Kidney epithelial cell (primary cell): Measurements from ENCODE around the gene CBX5. TPM values are rescaled to one million over a fixed set of nuclear protein-coding genes. Genes with fewer than 3 reads are reported as not detected.

Source experiments
- DNase-seq: peaks from one replicate; pipeline ENCODE4 v3.0.0-alpha.2; 2010; ENCODE audit warnings: low read depth
- H3K27me3 ChIP-seq: 2 replicates; pipeline ENCODE4 v1.6.0; 2011; ENCODE audit warnings: low read length; ENCODE audit not compliant: control insufficient read depth, insufficient read depth
- H3K36me3 ChIP-seq: 2 replicates; pipeline ENCODE4 v1.5.1; 2011; ENCODE audit warnings: low read length; ENCODE audit not compliant: control insufficient read depth, insufficient read depth
- H3K4me3 ChIP-seq: 2 replicates; pipeline ENCODE4 v1.5.1; 2011; ENCODE audit warnings: low read depth, mild to moderate bottlenecking, control low read depth, low read length
- total RNA-seq: library from RNA; depleted of rRNA; stranded (reverse); fragments of >200 nt; gene quantifications from 2 replicates; pipeline ENCODE4 v1.2.3, GENCODE V29; 2015
- TF ChIP-seq, protein P1 (sequence below): IDR thresholded peaks from 2 replicates; pipeline ENCODE4 v1.5.1; 2011; ENCODE audit warnings: mild to moderate bottlenecking, moderate library complexity, low read length, control low read depth, inconsistent platforms; ENCODE audit not compliant: insufficient read depth, poor library complexity, severe bottlenecking

Gene CBX5
- total RNA-seq, 1 donor from 2014 or later = 63.8 TPM

- no peaks in the 10 kb centered on the region for H3K27me3 ChIP-seq
- peak within 1 kb of the TSS; percentile 99 for H3K4me3 ChIP-seq
- H3K36me3 ChIP-seq = peaks cover 3% of the 10 kb centered on the region
- DNase-seq = peak; percentile 99
- TF ChIP-seq, protein P1, sequence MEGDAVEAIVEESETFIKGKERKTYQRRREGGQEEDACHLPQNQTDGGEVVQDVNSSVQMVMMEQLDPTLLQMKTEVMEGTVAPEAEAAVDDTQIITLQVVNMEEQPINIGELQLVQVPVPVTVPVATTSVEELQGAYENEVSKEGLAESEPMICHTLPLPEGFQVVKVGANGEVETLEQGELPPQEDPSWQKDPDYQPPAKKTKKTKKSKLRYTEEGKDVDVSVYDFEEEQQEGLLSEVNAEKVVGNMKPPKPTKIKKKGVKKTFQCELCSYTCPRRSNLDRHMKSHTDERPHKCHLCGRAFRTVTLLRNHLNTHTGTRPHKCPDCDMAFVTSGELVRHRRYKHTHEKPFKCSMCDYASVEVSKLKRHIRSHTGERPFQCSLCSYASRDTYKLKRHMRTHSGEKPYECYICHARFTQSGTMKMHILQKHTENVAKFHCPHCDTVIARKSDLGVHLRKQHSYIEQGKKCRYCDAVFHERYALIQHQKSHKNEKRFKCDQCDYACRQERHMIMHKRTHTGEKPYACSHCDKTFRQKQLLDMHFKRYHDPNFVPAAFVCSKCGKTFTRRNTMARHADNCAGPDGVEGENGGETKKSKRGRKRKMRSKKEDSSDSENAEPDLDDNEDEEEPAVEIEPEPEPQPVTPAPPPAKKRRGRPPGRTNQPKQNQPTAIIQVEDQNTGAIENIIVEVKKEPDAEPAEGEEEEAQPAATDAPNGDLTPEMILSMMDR = no peak
Measured at GRCh38 chr12:54280468-54281260, 742 bp upstream of the CBX5 start, which contains the start of gene HNRNPA1. Gene HNRNPA1, plus strand, starts transcription at chr12:54280726. Its CDS starts 82 bp downstream, at chr12:54280808.

DNA sequence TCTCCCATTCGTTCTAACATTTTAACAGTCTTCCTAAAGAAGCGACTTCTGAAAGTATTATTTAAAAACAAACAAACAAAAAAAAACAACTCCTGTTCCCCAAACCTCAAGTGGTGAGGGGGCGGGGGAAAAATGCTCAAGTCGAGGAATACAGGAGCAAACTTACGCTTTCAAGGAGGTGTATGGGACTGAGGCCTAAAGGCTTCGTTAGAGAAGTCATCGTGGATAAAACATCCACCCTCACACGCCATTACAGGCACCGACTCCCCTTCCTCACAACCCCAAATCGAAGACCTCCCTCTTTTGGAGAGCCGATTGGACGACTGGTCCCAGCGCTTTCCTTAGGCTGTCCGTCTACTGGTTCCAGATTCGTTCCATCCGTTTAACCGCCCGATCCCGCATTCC is 693 bp downstream of the CBX5 start:
- peaks cover 3% of the 10 kb centered on the region for H3K36me3 ChIP-seq
- no peaks in the 10 kb centered on the region for H3K27me3 ChIP-seq
- TF ChIP-seq, protein P1 = no peak
- DNase-seq = no peak
- H3K4me3 ChIP-seq = peak overlapping the region; percentile 63

- TF ChIP-seq, protein P1 = no peak
- H3K36me3 ChIP-seq = no peaks in the 10 kb centered on the region
- no peak for DNase-seq
- H3K27me3 ChIP-seq = no peaks in the 10 kb centered on the region
- peak overlapping the region; percentile 63 for H3K4me3 ChIP-seq
Measured at GRCh38 chr12:54277823-54278276, 2.1 kb downstream of the CBX5 start.

- no peaks in the 10 kb centered on the region for H3K36me3 ChIP-seq
- no peaks in the 10 kb centered on the region for H3K27me3 ChIP-seq
- no peak for DNase-seq
- no peak overlapping the region for H3K4me3 ChIP-seq
- TF ChIP-seq, protein P1 = no peak
Measured at GRCh38 chr12:54276368-54276767, 3.6 kb downstream of the CBX5 start.

DNA sequence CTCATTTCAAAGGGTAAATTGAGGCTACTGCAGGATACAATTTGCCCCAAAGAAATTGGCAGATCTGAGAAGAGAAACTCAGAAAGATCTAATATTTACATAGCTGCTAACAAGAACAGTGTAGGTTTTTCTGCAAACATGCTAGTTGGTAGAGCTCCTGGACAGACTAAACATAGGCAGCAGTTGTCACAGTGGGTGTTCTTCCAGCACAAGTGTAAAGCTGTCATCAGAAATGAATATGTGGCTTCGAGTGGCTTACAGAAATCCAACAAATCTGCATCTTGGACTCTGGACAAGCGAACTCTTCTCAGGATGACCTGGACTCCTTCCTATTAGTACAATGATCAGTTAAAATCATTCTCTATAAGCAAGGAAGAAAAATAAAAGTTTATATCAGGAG is 5.9 kb downstream of the CBX5 start:
- H3K27me3 ChIP-seq = no peaks in the 10 kb centered on the region
- TF ChIP-seq, protein P1 = no peak
- DNase-seq = no peak
- H3K36me3 ChIP-seq = no peaks in the 10 kb centered on the region
- no peak overlapping the region for H3K4me3 ChIP-seq

GRCh38 chr12:54272214-54272613 is 7.7 kb downstream of the CBX5 start:
- H3K36me3 ChIP-seq = no peaks in the 10 kb centered on the region
- DNase-seq = no peak
- no peaks in the 10 kb centered on the region for H3K27me3 ChIP-seq
- TF ChIP-seq, protein P1 = no peak
- no peak overlapping the region for H3K4me3 ChIP-seq
